Astrocyte (in vitro differentiated cells and primary cell): ENCODE data around the gene CREB3L1.

ENCODE experiments used
- CTCF ChIP-seq: IDR thresholded peaks from 2 replicates; pipeline ENCODE4 v1.5.1; 2011; ENCODE audit warnings: low read depth, mild to moderate bottlenecking, inconsistent platforms, low read length, moderate library complexity; ENCODE audit not compliant: insufficient read depth
- EZH2 ChIP-seq: IDR thresholded peaks from 2 replicates; pipeline ENCODE4 v1.6.1; 2012; ENCODE audit warnings: mild to moderate bottlenecking, low read length, inconsistent platforms; ENCODE audit not compliant: insufficient read depth

GRCh38 chr11:46293066-46293465, 15.6 kb downstream of the CREB3L1 start:
- TF ChIP-seq CTCF (no peak), EZH2 (no peak)
